GM19043 (cell line): ENCODE results near the gene MAN2B2.
"Not testable (repeated sequence)": the region's sequence is repeated elsewhere in the genome, so short reads cannot be mapped to it uniquely, and the experiment has no call there.

Source experiments
- ATAC-seq: cut with Tn5 transposase; IDR thresholded peaks from one replicate; pipeline ENCODE4 v1.9.1; 2021; ENCODE audit warnings: low read depth; ENCODE audit not compliant: unreplicated experiment

The MAN2B2 gene

DNA sequence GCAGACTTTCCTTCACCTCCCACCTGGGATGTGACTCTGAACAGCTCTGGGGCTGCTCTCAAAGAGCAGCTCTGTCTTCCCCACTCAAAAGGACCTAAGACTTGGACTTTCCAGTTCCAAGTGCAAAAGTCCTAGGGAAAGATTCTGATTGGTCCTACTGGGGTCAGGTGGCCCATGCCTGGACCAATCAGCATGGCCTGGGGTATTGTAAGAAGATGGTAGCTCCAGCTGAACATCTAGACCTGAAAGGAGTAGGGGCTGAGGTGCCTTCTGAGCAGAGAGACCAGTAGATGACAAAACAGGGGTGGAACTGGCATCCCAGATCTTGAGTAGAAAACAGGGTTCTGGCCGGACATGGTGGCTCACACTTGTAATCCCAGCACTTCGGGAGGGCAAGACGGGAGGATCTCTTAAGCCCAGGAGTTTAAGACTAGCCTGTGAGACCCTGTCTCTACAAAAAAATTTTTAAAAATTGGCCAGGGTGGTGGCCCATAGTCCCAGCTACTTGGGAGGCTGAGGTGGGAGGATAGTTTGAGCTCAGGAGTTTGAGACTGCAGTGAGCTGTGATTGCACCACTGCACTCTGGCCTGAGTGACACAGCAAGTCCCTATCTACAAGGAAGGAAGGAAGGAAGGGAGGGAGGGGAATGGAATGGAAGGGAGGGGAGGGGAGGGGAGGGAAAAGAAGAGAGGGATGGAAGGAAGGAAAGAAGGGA is 38.1 kb downstream of the MAN2B2 start:
- no peak for ATAC-seq

DNA sequence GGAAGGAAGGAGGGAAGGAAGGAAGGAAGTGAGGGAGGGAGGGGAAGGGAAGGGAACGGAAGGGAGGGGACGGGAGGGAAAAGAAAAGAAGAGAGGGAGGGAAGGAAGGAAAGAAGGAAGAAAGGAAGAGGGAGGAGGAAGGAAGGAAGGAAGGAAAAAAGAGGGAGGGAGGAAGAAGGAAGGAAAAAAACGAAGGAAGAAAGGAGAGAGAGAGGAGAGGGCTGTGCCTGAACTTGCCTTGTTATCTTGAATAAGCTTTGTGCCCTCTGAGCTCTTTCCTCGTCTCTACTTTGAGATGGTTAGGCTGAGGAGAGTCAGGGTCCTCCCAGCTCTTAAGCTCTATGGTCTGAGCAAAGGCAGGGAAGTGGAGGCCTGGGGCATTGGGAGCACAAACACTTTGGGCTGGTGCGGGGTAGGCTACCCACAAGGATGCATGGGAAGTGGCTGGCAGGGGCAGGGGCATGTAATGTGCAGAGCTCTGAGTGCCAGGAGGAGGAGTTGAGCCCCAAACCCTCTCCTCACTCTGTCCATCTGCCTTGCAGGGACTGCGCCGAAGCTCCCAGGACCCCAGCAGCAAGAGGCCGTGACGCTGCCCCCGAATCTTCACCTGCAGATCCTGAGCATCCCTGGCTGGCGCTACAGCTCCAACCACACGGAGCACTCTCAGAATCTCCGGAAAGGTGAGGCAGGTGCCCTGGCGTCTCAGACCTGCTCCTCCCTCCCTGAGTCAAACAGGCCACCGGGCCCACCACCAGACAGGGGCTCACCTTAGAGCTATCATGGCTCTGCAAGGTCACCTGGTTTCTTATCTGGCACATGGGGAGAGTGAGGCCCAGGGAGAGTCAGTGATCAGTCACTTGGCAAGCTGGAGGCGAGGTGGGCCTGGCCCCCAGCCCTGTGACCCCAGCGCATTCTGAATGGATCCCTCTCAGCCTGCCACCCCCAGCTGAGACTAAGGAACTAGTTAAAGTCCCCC is 39.0 kb downstream of the MAN2B2 start:
- no peak for ATAC-seq

DNA sequence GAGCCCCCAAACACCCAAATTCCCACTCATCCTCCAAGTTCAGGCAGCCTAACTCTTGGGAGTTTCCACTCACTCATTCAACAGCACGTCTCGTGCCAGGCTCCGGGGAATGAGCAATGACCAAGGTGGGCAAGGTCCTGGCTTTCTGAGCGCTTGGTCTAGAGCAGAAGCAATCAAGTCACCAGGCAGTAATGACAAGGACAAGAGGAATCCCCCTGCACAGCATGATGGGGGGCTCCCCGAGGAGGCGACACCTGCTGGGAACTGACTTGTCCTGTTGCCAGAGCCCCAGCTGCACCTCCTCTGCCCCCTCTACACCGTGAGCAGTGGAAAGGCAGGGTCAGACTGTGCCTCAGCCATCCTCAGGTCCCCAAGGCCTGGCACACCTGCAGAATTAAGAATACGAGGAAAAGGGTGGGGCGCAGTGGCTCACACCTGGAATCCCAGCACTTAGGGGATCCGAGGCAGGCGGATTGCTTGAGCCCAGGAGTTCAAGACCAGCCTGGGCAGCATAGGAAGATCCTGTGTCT is 39.8 kb downstream of the MAN2B2 start:
- no peak for ATAC-seq

DNA sequence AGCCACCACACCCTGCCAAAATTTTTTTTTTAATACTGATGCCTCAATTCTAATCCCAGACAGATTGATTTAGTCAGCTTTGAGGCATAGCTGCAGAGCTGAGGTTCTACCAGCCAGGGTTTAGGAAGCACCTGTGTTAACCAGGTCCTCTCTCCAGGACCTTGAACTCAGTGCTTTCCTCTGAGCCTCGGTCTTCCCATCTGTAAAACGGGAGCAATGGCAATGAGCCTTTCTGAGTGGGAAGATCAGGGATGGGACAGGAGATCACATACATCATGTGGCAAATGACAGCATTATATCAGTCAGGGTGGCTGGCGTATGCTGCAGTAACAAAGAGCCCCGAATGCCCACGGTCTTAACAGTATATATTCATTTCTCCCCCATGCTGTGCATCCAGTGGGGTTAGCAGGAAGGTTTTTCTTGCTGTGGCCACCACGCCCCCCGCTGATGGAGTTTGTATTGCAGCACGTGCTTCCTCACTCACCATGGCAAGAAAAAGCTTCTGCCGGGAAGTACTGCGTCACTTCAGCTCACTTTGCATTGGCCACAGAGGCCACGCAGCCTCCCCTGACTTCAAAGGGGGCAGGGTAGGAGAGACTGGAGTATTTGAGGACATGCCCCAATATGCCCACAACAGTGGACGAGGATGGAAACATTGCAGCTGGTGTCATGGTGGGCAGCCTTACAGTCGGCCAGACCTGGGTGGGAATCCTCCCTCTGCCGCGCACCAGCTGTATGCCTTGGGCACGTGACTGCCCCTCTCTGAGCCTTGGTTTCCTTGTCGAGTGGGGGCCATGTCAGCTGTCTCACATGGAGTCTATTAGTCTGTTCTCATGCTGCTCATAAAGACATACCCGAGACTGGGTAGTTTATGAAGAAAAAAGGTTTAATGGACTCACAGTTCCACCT is 41.4 kb downstream of the MAN2B2 start:
- no peak for ATAC-seq

DNA sequence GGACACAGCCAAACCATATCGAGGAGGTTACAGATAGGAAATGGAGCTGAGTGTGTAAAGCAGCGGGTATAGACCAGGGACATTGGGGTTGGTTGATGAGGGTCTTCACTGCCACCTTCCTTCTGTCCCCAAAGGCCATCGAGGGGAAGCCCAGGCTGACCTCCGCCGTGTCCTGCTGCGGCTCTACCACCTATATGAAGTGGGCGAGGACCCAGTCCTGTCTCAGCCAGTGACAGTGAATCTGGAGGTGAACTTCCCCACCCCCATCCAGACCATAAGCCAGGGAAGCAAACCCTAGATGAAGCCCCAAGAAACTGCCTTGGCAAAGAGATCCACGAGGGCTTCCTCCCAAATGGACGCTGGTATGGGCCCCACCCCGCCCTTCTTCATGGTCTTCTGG is 42.3 kb downstream of the MAN2B2 start:
- no peak for ATAC-seq

DNA sequence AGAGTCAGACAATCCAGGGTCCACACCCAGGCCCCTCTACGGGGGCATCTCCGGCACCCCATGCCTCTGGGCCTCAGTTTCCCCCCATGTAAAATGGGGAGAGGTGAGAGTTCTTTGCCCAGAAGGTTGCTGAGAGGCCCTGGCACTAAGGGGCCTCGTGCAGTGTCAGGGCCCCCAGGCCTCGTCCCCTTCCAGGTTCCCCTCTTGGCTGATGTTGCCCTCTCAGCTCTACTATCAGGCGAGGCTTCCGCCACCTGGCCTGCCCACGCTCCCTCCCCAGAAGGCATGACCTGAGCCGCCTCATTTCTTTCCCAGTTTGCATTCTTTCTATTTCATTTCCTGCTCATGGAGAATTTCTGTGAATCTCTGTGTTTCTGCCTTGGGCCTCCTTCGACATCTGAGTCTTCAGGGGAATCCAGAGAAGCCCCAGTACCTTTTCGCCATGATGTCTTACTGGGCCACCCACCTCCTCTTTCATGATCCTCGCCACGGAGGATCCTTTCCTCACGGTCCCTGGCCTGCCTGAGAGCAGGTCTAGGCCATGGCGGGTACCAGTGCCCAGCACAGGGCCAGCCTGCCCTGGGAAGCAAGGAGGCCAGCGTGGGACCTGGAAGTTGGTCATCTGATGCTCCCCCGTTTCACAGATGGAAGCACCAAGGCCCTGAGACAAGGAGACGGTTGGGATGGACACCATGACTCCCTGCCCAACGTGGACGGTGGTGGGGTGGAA is 43.6 kb downstream of the MAN2B2 start:
- no peak for ATAC-seq

DNA sequence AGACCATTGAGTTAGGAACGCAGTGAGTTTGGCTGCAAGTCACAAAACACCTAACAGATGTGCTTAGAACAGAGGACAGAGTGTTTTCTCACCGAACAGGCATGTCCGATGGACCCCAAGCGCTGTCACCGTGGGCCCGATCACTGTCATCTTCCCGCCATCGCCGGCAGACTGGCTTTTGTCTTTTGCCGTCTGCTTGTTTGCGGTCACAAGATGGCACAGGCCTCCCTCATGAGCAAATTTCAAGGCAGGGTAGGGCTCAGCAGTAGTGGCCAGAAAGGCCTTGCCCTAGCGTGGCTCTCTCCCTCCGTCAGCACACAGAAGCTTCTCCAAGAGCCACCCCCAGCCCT is 44.1 kb downstream of the MAN2B2 start:
- no peak for ATAC-seq

DNA sequence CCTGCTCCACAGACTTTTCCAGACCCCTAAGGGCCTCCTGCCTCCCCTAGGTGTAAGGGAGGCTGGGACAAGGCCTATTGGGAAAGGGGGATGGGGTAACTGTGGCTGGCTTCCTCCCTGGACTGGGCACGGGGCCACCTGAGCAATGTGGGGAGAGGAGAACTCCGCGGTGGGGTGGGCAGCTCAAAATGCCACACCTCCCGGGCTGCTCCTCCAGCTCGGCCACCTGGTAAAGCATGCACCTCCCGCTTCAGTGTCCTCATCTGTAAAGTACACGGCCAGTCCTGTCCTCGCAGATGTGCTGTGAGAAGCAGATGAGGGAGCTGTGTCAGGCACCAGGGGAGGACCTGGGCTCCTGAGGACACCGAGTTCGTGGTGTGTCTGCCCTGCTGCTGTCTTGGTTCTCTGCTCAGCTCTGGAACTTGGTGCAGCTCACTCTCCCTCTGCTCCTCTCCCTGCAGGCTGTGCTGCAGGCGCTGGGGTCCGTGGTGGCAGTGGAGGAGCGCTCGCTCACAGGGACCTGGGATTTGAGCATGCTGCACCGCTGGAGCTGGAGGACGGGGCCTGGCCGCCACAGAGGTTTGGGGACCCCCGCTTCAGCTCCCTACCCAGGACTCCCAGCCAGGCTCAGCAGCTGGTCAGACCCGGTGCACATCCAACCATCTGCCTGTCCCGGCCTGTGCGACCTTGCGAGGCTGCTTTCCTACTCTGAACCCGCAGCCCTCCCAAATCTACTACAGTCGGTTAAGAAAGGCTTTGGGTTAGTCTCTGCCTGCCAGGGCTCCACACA is 44.7 kb downstream of the MAN2B2 start:
- ATAC-seq, result no peak

DNA sequence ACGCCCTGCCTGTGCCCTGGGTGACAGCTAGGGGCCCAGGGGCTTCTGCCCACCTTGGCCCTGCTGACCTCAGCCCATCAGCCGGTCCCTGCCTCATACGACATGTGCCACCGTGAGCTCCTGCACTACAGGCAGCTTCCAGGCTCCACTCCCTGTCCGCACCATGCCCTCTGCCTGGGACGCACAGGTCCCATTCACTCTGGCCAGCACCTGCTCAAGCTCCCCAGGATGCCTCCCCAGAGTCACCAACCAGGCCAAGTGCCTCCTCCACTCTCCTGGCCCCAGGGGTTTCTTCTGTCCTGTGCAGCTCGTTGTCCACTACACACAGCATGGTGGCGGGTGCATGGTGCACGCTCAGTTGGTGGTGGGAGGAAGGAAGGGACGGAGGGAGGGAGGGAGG is 45.3 kb downstream of the MAN2B2 start:
- ATAC-seq, result no peak

DNA sequence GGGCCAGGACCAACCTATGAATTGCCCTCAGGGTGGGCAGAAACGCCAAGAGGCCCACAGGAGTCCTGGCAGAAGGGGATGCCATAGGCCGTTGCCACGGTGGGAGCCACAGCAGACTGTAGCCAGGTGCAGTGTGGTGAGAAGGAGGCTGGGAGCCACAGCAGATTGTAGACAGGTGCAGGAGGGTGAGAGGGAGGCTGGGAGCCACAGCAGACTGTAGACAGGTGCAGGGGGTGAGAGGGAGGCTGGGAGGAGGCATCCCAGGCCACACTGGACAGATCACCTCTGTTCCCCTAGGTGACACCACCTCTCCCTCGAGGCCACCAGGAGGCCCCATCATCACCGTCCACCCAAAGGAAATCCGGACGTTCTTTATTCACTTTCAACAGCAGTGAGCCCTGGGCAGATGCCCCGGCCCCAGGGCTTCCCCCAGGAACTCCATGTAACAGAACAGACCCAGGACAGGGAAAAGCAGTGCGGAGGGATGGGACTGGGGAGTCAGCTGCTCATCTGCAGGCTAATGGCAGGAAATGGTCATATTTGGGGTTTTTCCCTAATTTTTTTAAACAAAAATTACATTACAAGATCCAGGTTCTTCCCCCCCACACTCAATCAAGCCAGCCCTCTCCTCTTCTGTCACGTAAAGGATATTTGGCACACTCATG is 46.0 kb downstream of the MAN2B2 start:
- no peak for ATAC-seq

DNA sequence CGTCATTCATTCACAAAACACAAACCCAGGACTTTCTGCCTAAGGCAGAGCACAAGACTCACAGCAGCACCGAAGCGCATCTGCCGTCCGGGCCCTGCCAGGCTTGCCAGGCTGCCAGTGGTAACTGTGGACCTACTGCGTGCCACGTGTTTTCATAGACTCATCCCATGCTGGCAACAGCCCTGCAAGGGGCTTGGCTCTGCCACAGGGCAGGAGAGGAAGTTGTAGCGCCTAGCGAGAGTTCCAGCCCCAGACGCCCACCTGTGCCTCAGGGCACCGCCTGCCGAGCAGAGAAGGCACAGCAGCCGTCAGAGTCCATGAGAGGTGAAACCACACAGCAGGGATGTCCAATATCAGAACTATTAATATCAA is 46.6 kb downstream of the MAN2B2 start:
- no peak for ATAC-seq

DNA sequence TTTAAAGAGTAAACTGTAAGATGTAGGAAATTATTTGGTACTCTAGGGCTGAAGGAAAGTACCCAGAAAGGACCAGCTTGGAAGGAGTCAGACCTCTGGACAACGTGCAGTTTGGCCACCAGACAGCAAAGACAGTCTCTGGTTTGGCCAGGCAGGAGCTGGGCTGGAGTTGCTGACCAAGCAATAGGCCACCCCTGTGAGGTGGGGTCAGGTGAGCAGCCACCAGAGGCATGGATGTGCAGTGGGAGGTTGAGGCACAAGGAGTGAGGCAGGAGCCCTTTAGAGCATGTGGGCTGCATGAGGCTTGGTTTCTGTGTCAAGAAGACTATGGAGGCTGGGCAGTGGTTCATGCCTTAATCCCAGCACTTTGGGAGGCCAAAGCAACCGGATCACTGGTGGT is 47.8 kb downstream of the MAN2B2 start:
- no peak for ATAC-seq

DNA sequence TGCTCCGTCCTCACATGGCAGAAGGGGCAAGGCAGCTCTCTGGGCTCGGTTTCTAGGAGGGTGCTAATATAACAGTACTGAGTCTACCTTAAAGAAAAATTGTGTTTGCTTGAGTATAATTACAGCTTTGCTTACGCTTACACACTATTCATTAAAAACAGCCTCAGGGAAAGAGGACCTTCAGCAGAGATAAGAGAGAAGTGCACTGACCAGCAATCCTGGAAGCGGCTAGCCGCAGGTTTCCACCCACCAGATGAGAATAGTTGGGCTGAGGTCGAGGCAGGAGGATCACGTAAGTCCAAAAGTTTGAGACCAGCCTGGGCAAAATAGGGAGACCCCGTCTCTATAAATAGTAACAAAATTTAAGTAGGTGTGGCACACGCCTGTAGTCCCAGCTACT is 50.3 kb downstream of the MAN2B2 start:
- no peak for ATAC-seq

DNA sequence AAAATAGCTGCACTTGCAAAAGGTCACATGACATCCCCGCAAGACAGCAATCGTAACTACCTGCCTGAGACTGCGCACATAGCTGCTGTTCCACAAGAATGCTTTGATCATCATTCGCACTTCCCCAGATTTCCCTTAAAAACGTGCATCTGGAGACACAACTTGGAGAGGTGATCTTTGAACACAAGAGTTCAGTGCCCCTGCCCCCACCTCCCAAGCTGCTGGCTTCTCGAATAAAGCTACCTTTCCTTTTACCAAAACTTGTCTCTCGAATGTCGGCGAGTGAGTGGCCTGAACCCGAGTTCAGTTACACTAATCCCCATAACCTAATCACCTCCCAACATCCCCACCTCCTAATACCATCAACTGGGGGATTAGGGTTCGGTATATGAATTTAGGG is 51.1 kb downstream of the MAN2B2 start:
- no peak for ATAC-seq

DNA sequence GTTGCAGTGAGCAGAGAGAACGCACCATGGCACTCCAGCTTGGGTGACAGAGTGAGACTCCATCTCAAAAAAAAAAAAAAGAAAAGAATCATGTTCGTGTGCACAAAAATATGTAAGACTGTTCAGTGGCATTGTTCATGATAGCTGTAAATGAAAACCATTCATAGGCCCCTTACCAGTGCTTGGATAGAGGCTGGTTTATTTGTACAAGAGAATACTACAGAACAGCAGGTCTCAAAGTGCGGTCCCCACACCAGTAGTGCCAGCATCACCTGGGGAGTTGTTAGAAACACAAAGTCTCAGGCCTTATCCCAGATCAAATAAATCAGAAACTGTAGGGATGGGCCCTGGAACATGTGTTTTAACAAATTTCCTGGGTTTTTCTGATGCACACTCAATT is 52.8 kb downstream of the MAN2B2 start:
- no peak for ATAC-seq

DNA sequence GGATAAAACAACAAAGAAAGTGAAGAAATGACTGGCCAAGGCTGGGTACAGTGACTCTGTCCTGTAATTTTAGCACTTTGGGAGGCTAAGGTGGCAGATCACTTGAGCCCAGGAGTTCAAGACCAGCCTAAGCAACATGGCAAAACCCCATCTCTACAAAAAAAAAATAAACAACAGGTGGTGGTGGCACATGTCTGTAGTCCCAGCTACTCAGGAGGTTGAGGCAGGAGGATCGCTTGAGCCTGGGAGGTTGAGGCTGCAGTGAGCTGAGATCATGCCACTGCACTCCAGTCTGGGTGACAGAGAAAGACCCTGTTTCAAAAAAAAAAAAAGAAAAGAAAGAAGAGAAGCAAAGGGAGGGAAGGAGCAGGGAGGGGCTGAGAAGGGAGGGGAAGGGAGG is 53.5 kb downstream of the MAN2B2 start:
- ATAC-seq, result not testable (repeated sequence)

DNA sequence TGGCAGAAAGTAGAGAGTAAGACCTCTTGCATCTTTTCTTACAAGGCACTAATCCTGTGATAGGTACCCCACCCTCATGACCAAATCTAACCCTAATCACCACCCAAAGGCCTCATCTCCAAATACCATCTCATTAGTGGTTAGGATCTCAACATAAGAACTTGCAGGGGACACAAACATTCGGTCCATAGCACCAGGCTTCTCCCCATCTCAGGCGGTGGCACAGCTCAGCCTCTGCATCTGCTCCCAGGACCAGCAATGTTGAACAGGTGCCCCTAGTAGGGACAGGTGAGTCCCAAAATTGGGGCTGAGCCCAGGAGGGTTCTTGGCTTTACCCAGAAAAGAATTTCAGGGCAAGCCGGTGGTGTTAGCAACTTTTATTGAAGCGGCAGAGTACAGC is 57.1 kb downstream of the MAN2B2 start:
- ATAC-seq, result no peak

DNA sequence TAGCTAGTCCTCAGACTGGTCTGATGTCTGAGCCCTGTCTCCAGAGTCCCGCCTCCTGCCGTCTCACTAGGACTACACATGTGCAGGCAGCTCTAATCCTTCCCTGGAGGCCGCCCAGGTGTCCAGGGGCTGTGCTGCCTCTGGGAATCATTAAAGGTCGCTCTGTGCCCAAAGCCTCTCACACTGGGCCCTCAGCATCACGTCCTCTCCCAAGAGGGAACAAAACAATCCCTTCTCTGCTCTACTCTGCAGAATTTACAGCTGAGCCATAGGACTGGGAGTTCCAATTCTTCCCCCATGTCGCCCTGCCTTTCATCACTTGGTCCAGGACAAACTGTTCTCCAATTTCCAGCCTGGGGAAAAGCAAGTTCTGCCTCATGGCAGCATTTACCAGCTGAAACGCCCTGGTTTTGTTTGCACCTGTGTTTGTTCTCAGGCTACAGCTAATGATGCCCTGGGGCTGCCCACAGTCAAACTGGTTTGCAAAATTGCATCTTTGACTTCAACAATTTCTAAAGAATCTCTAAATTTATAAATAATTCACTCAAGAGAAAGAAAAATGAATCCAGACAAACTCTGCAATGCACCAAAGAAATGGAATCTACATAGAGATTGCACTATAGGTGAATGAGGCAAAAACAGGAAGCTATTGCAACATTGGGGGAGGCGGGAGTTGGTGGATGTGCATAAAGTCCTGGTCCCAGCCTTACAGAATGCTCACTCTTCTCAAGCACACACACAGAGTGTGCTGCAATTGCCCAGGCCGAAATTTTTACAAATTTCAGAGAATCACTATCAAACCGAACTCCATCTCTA is 58.3 kb downstream of the MAN2B2 start:
- no peak for ATAC-seq
